T-helper 22 cell (primary cell): Measurements from ENCODE around the gene PLEKHN1.

Source experiments
- DNase-seq: peaks from one replicate; pipeline ENCODE4 v3.0.0-alpha.2; 2020; ENCODE audit warnings: low read depth

PLEKHN1 gene

DNA sequence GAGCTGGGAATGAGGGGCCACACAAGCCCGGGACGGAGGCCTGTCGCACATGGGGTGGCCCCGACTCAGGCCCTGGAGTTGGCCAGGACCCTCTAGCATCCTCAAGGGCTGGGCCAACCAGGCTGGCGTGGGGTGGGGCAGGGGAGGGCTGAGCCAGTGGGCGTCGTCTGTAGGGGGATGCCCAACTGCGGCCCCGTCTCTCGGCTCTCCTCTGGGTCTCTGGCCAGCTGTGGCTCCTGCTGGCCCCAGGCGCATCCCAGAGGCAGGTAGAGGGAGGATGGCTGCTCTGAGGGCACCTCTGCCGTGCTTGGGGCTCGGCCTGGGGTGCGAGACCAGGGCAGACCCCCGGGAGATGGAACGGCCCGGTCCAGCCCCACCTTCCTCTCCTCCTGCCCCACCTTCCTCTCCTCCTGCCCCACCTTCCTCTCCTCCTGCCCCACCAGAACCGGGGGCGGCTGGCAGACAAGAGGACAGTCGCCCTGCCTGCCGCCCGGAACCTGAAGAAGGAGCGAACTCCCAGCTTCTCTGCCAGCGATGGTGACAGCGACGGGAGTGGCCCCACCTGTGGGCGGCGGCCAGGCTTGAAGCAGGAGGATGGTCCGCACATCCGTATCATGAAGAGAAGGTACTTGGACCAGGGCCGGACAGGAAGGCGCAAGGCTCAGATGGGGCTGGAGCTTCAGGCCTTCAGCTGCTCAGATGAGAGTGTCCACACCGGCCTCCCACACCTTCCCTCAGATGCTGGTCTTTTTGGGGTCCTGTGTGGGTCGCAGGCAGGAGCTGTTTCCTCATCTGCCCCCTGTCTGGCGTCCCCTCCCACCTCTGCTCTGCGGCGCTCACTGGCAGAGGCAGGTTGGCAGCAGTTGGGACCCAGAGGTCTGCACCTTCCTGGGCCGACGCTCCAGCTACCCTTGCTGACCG is 36.3 kb upstream of the PLEKHN1 start:
- DNase-seq = no peak

DNA sequence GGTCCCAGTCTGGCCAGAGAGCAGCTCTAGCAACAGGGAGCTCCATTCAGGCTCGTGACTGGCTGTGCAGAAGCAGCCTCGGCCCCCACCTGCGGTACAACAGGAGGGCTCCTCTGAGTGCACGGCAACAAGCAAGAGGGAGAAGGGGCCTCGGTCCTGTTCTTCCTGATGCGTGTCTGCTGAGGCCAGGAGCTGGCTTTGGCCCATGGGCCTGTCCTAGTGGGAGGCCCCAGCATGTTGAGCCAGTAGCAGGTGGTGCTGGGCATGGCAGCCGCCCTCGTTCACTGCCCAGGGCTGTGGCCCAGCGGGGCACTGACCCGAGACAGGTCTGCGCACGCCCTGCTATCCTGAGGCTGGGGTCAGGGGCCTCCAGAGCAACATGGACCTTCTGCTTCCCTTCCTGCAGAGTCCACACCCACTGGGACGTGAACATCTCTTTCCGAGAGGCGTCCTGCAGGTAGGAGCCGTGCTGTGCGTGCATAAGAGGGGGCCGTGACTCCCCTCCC is 35.6 kb upstream of the PLEKHN1 start:
- DNase-seq = no peak

DNA sequence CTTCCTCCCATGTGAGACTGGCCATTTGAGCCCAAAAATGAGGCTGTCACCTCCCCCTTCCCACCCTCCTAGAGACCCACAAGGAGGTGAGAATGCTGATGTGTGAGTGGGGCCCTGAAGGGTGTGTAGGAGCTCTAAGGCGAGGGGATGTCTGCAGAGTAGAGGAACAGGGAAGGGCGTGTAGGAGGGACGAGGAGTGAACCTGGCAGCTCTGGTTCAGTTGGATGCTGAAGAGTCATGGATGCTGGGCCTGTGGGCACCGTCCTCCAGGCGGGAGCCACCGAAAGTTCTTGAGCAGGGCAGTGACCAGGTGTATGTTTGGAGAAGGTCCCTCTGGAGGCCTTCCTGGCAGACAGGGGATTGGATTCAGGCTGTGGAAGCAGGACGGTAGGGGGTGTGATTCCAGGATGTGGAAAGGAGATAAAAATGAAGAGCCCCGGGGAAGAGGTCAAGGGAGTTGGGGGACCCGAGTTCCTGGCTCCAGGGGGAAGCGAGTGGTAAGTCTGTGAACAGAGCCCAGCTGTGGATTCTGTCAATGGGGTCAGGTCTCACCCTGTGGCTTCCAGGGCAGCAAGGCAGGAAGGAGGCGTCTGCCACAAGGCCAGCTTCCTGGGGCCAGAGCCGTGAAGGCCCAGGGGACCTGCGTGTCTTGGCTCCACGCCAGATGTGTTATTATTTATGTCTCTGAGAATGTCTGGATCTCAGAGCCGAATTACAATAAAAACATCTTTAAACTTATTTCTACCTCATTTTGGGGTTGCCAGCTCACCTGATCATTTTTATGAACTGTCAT is 34.7 kb upstream of the PLEKHN1 start:
- no peak for DNase-seq

DNA sequence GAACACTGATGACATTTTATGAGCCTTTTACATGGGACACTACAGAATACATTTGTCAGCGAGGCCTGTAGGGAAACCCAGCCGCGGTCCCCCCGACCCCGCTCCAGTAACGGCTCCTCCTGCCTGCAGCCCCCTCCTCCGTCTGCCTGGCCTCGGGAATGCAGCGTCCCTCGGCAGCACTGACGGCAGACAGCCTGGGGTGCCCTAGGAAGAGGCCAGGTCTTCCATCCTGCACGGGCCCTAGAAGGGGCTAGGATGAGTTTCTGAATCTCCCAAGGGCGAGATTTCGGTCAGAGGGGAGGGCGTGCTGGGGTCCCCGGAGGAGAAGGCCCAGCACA is 34.1 kb upstream of the PLEKHN1 start:
- no peak for DNase-seq

DNA sequence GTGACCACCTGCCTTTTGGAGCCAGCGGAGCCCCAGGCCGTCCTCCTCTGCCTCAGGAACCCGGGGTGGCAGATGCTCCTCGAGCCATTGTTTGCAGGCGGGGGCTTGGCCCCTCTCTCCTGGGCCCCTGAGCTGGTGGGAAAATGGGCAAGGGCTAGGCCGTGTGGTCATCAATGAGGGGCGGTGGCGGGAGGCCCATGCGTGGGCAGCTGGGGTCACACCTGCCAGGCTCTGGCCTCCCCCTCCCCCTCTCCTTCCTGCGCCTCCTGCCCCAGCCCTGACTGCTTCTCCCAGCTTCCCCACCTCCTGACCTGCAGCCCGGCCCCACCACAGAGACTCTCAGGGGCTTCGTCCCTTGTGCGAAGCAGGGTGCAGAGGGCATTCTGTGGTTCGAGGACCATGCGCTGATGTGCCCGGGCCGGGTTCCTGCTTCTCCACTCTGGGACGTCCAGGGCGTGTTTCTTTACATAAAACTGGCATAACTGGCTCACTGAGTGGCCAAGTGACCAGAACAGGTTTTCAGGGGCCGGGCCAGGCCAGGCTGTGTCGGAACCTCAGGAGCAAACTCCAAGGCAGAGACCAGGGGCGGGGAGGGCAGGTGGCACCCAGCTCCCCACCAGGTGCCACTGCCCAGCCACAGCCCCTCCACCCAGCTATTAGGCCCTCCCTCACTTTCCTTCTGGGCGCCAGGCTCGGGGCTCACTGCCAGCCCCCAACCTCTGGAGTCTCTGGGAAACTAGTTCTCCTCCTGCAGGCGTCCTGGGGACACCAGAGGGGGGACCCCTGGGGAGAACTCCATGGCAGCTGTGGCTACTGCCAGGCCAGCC is 33.3 kb upstream of the PLEKHN1 start:
- no peak for DNase-seq

DNA sequence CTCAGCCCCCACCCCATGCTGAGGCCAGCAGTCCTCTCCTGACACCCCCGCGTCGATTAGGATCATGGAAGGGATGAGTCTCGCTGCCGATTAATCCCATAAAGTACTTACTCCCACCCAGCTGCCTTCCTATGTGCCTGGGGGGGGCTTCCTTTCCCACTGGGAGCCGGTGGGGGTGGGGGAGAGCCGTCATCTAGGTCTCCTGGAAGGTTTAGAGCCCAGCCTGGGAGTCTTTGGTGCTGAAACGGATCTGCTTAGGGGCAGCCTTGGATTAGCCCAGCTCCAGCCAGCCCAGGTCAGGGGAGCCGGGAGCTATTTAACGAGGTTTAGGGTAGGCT is 32.7 kb upstream of the PLEKHN1 start:
- no peak for DNase-seq

DNA sequence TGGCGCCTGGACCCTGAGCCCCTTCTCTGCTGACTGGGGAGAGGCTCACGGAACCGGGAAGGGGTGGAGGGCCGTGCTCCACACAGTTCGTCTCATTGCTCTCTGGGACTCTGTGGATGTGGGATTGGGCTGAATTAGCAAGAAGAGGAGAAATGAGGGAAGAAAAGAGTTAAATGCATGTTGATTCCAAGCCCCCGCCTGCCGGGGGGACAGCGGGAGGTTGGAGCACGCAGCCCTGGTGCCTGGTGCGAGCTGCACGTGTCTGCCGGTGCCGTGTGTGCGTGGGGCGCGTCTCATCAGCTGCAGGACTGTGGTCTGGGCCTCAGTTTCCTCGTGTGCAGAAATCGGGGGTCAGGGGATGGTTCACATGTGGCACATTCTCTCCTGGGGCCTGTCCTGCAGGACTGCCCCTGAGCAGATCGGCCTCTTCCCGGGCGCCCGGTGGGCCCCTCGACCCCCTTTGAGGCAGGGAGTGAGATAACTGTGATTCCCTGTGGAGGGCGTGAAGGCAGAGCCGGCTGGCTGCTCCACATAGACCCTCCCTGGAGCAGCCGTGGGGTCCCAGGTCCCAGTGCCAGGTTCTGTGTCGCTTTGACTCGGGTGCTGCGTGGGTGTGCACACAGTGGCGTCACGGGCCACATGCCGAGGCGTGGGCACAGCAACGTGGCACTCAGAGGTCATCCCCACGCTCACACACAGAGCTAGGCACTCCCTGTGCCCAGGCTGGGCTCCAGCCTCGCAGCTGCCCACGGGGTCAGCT is 31.1 kb upstream of the PLEKHN1 start:
- no peak for DNase-seq

DNA sequence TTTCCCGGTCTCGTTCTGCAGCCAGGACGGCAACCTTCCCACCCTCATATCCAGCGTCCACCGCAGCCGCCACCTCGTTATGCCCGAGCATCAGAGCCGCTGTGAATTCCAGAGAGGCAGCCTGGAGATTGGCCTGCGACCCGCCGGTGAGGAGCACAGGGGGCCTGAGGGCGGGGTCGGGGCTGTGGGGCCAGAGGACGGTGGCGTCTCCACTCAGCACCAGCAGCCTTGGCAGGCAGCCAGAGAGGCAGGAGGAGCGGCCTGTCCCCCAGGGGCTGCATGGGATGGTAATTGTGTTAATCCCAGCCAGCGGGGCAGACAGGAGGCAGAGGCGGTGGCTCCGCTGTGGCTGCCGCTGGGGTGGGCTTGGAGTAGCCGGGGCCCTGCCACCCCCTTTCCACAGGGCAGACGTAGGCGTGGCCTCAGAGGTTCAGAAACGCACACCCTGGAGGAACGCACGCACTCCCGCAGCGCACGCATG is 30.5 kb upstream of the PLEKHN1 start:
- DNase-seq = no peak

DNA sequence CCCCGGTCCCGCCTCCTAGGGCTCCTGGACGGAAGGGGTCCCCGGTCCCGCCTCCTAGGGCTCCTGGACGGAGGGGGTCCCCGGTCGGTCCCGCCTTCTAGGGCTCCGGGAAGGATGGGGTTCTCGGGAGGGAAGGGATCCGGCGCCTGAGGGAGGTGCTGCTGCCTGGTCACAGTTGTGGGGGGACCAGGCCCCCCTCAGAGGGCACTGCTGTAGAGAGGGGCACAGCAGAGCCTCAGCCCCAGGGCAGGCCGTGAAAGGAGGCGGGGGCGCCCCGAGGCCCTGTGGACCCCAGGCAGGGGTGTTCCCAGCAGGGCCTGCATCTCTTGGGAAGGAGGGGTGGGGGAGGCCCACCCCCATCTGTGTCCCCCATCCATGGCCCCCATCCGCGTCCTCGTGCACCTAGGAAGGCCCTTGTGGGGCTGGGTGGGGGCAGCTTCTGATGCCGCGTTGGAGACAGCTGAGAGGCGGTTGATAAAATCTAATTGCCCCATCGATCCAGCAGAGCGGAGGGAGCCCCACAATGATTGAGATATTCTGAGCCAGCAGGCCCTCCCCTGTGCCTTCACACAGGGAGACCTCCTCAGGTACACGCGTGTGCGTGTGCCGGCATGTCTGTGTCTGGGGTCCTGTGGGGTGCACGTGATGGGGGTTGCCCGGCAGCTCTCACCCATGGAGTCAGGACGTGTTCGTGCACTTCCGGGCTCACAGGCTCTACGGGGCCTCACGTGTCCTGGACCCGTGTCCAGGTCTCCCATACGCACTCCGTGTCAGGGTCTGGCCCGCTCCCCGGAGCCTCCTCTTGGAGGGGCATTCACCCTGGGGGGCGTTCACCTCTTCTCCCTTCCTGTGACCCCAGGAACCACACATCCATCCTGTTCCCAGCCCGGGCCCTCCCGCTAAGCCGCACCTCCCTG is 29.7 kb upstream of the PLEKHN1 start:
- no peak for DNase-seq

DNA sequence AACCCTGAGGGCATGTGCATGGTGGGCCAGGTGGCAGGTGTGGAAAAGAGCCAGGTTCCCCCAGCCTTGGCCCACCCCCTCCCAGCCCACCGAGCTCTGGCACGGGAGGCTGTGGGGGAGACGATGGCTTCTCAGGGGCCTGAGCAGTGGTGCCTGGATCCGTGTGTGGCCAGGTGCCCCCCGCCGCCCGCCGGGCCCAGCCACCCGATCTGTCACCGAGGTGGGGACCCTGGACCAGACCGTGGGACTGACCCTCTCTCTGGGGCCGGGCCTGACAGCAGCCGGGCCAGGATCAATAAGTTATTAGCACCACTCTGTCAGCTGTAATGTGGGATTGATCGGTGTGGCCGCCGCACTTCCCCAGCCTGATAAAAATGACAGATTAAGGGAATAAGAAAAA is 28.8 kb upstream of the PLEKHN1 start:
- no peak for DNase-seq

DNA sequence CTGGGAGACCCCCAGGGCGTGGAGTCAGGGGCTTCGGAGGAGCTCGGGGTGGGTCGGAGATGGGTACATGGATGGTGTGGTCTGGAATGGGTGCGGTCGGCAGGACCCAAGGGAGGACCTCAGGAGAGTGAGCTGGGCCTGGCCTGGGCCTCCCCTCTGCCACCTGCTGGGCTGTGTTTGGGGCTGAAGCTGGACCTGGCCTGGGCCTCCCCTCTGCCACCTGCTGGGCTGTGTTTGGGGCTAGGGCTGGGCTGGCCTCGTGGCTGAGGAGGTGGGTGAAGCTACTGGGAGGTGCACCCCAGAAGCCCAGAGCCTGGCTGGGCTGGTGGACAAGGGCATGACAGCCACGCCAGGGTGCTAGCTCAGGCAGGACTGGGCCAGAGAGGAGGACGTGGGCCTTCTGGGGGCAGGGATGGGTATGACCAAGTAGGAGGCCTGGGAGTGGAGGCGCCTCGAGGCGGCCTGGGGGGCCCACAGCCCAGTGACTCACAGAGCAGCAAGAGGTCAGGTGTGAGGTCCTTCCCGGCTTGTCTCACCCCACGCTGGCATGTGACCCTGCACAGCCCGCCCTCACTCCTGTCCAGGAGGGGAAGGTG is 28.1 kb upstream of the PLEKHN1 start:
- no peak for DNase-seq

DNA sequence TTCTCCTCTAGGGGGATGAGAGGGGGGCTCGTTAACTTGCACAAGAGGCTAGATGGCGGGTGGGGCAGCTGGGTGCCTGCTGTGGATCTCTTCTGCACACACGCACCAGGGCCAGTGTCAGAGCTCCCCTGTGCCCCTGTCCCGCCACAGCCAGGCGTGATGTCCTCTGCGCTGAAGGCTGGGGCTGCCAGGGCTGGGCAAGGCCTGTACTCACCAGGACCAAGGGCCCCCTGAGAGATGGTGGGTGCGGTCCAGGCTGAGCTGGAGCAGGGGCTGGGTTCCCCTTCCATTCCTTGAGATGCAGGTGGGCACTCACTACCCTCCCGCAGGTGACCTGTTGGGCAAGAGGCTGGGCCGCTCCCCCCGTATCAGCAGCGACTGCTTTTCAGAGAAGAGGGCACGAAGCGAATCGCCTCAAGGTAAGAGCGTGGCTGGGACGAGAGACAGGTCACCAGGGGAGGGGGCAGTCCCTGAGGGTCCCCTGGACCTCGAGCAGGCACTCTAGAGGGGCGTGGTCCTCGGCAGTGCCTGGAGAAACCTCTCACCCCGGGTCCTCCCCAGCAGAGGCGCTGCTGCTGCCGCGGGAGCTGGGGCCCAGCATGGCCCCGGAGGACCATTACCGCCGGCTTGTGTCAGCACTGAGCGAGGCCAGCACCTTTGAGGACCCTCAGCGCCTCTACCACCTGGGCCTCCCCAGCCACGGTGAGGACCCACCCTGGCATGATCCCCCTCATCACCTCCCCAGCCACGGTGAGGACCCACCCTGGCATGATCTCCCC is 27.4 kb upstream of the PLEKHN1 start:
- no peak for DNase-seq

DNA sequence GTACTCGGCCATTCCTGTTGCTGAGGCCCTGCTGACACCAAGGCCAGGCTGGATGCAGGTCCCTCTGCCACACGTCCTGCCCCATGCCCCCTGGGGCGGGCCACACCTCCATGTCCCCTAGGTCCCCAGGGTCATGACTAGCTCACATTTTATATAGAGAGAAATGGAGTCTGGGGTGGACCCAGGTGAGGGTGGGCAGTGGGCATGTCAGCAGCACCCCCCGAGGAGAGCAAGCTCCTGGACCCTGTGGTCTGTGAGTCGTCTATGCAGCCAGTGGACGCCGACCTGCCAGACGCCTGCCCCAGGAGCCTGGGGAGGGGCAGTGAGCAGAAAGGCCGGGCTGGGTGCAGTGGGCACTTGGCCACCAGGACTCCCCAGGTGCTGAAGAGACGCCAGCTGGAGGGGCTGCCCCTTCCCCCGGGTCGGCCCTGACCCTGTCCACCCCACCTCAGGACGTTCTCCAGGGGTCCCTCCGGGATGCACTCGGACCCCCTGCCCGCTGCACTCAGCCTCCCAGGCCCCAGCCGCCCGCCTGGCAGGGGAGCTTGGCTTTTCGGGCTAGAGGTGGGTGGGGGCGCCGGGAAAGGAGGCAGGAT is 26.7 kb upstream of the PLEKHN1 start:
- no peak for DNase-seq

DNA sequence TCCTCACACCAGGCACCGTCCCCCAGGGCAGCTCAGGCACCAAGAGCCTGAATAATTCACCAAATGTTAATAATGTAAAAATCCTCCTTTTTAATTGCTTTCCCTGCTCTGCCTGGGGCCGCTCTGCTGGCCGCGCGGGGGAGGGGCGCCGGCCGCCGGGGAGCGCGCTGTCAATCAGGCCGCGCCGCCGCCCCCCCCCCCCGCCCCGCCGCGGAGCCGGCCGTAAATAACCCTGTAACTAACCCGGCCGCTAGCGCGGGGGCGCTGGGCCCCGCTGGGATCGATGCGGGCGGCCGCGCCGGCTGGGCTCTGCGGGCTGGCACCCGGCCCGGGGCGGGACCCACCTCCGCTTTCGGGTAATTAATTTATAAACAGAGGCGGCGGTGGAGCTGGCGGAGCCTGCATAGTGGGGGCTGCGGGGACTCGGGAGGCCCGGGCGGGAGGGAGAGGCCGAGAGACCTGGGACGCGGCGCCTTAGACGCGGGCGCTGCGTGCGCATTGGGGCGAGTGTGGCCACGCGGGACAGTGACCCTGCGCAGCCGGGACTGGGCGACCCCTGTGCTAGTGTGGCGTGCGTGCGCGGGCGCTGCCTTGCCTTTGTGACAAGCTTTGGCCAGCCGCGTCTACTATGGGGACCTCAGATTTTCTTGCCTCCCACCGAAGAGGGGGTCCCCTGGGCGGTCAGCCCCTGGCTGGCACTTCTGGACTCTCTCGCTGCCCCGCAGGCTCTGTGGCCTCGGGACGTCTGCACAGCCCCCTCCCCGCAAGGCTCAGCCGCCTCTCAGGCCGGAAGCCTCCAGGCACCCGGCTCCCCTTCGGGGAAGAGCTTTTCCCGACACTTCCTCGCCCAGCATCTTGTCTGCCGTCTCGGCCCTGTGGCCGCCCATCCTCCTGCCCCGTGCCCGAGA is 25.9 kb upstream of the PLEKHN1 start:
- no peak for DNase-seq

DNA sequence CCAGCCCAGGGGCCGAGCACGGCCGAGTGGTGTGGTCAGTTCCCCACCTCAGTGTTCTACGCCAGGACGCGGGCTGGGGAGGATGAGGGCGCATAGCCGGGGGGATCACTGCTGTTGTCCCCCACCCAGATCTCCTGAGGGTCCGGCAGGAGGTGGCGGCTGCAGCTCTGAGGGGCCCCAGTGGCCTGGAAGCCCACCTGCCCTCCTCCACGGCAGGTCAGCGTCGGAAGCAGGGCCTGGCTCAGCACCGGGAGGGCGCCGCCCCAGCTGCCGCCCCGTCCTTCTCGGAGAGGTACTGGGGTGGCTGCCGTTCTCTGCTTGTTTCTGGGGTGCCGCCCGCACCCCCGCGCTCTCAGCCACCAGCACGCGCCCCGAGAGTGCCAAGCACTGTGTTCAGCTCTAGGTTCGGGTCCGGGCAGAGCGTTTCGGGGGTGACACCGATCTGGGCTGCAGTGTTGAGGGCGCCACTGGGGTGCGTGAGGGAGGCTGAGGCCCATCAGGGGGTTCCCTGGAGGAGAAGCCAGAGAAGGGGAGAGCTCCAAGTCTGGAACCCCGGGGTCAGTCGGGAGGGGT is 25.2 kb upstream of the PLEKHN1 start:
- no peak for DNase-seq

DNA sequence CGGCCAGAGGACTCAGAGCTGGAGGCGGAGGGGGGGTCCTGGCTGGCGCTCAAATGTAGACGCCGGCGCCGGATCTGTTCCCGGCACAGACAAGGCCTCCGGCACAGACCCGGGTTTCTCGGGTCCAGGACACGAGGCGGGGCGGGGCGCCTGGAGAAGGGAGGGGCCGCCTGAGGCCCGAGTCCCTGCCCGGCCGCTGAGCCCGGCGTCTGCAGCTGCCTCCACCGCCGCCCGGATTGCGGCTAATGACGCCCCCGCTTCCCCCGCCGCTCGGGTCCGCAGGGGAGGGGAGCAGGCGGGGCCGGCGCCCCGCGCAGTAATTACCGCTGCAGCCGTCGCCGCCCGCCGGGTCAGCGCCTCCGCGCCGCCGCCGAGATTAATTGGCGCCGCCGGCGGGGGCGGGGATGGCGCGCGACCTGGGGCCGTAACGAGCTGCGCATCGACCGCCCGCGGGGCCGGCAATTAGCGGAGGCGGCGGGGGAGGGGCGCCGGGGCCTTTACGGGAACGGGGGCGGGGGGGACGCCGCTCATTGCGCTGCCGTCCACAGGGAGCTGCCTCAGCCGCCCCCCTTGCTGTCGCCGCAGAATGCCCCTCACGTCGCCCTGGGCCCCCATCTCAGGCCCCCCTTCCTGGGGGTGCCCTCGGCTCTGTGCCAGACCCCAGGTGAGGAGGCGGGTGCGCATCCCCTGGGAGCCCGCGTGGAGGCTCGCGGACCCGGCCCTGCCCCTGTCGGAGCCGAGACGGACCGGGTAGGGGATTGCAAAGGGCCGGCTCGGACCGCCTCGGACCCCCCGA is 24.5 kb upstream of the PLEKHN1 start:
- no peak for DNase-seq

DNA sequence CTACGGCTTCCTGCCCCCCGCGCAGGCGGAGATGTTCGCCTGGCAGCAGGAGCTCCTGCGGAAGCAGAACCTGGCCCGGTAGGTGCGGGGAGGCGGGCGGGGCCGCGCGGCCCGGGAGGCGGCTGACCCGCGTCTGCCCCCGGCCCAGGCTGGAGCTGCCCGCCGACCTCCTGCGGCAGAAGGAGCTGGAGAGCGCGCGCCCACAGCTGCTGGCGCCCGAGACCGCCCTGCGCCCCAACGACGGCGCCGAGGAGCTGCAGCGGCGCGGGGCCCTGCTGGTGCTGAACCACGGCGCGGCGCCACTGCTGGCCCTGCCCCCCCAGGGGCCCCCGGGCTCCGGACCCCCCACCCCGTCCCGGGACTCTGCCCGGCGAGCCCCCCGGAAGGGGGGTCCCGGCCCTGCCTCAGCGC is 23.9 kb upstream of the PLEKHN1 start:
- DNase-seq = no peak
